Lower lobe of right lung (tissue), 2 donors: Measurements from ENCODE around the gene TSNAXIP1. TPM values are rescaled to one million over a fixed set of nuclear protein-coding genes. Genes with fewer than 3 reads are reported as not detected.

Experiments
- ATAC-seq, 2 donors: fragments of 200-7000 bp; cut with Tn5 transposase; one replicate each; pipeline ENCODE4 v1.9.1; 2020 to 2022; ENCODE audit warnings: mild to moderate bottlenecking in 2 of 2, moderate library complexity in 2 of 2
- DNase-seq: peaks from one replicate; pipeline ENCODE4 v3.0.0-alpha.2; 2020
- H3K27ac ChIP-seq: fragments of 200-600 bp; one replicate; pipeline ENCODE4 v1.8.0; 2022
- H3K27me3 ChIP-seq: fragments of 200-600 bp; one replicate; pipeline ENCODE4 v1.8.0; 2022; ENCODE audit warnings: low read depth
- H3K36me3 ChIP-seq: fragments of 200-600 bp; one replicate; pipeline ENCODE4 v1.8.0; 2022; ENCODE audit warnings: mild to moderate bottlenecking
- H3K4me1 ChIP-seq: fragments of 200-600 bp; one replicate; pipeline ENCODE4 v1.8.0; 2022
- H3K4me3 ChIP-seq: fragments of 200-600 bp; one replicate; pipeline ENCODE4 v1.8.0; 2022; ENCODE audit warnings: mild to moderate bottlenecking
- H3K9me3 ChIP-seq: fragments of 200-600 bp; one replicate; pipeline ENCODE4 v1.8.0; 2022
- CTCF ChIP-seq: fragments of 200-600 bp; IDR thresholded peaks from one replicate; pipeline ENCODE4 v1.8.0; 2022; ENCODE audit warnings: antibody characterized with exemption, mild to moderate bottlenecking
- intact Hi-C: fragments of 100-400 bp; cut with DNase I; formaldehyde crosslinking; loops from one replicate; pipeline ENCODE4 v1.11.0; 2022
- total RNA-seq: library from RNA; stranded (reverse); fragmentation: NEBNext Ultra II Directional; extraction: Animal tissue kit (Norgen Biotek cat#: 25700); gene quantifications from one replicate; pipeline ENCODE4 v1.2.1, GENCODE V29; 2021
- donor health status: DM: no; HTN: yes; CAD: no; lungs with severe emphysema.

The TSNAXIP1 gene
- total RNA-seq, 1 donor from 2014 or later, result 3.5 TPM

DNA sequence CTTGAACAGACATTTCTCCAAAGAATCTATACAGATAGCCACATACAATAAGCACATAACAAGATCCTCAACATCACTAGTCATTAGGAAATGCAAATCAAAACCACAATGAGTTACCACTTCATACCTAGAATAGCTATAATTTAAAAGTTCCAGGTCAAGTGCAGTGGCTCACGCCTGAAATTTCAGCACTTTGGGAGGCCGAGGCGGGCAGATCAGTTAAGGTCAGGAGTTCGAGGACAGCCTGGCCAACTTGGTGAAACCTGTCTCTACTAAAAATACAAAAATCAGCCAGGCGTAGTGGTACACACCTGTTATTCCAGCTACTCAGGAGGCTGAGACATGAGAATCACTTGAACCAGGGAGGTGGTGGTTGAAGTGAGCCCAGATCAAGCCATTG lies 20.2 kb upstream of the TSNAXIP1 start:
- Histone ChIP-seq H3K4me1 (peaks cover 17% of the 10 kb centered on the region), H3K9me3 (no peaks in the 10 kb centered on the region), H3K27me3 (no peaks in the 10 kb centered on the region), H3K4me3 (no peak overlapping the region), H3K27ac (no peak overlapping the region), H3K36me3 (no peaks in the 10 kb centered on the region)
- TF ChIP-seq CTCF, result no peak
- intact Hi-C loops, result no loop called here
- DNase-seq (no peak), ATAC-seq (no peak)

DNA sequence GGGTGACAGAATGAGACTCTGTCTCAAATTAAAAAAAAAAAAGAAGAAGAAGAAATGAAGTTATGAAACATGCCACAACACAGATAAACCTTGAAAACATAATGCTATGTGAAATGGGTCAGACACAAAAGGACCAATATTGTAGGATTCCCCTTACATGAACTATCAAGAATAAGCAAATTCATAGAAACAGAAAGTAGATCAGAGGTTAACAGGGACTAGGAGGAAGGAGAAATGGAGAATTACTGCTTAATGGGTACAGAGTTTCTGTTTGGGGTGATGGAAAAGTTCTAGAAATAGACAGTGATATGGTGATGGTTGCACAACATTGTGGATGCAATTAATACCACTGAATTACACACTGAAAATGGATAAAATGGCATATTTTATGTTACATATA lies 16.6 kb upstream of the TSNAXIP1 start:
- TF ChIP-seq CTCF, result no peak
- Histone ChIP-seq H3K27me3 (no peaks in the 10 kb centered on the region), H3K9me3 (no peaks in the 10 kb centered on the region), H3K27ac (no peak overlapping the region), H3K36me3 (no peaks in the 10 kb centered on the region), H3K4me1 (no peaks in the 10 kb centered on the region), H3K4me3 (no peak overlapping the region)
- intact Hi-C loops, result no loop called here
- DNase-seq (no peak), ATAC-seq (no peak)

GRCh38 chr16:67796099-67796718 lies 10.5 kb upstream of the TSNAXIP1 start:
- no peak for TF ChIP-seq CTCF
- H3K9me3 ChIP-seq, result no peaks in the 10 kb centered on the region
- no peak for ATAC-seq
- DNase-seq, result no peak
- H3K27ac ChIP-seq, result no peak overlapping the region
- intact Hi-C loops, result no loop called here
- no peaks in the 10 kb centered on the region for H3K27me3 ChIP-seq
- H3K36me3 ChIP-seq, result peaks cover 20% of the 10 kb centered on the region
- H3K4me3 ChIP-seq, result no peak overlapping the region
- peaks cover 10% of the 10 kb centered on the region for H3K4me1 ChIP-seq

GRCh38 chr16:67800338-67800926 lies 6.3 kb upstream of the TSNAXIP1 start:
- no peak for ATAC-seq
- no peak for DNase-seq
- intact Hi-C loops, result no loop called here
- Histone ChIP-seq H3K27ac (no peak overlapping the region), H3K27me3 (no peaks in the 10 kb centered on the region), H3K4me3 (no peak overlapping the region), H3K4me1 (peaks cover 25% of the 10 kb centered on the region), H3K9me3 (no peaks in the 10 kb centered on the region), H3K36me3 (peaks cover 42% of the 10 kb centered on the region)
- no peak for TF ChIP-seq CTCF

- Histone ChIP-seq H3K36me3 (peaks cover 42% of the 10 kb centered on the region), H3K4me3 (no peak overlapping the region), H3K4me1 (peaks cover 29% of the 10 kb centered on the region), H3K27me3 (no peaks in the 10 kb centered on the region), H3K9me3 (no peaks in the 10 kb centered on the region), H3K27ac (no peak overlapping the region)
- ATAC-seq (no peak), DNase-seq (no peak)
- TF ChIP-seq CTCF, result no peak
- intact Hi-C loops, result no loop called here
These were observed 5.4 kb upstream of the TSNAXIP1 start for GRCh38 chr16:67801241-67801640.
